HUDEP-2 (cell line): ENCODE measurements around the gene MAPK14.

Source experiments
- DNase-seq, 76 experiments: peaks; one replicate each; lab custom pipeline; 2025; ENCODE audit not compliant: unreplicated experiment in 76 of 76; lab: John Stamatoyannopoulos, UW

Gene MAPK14

DNA sequence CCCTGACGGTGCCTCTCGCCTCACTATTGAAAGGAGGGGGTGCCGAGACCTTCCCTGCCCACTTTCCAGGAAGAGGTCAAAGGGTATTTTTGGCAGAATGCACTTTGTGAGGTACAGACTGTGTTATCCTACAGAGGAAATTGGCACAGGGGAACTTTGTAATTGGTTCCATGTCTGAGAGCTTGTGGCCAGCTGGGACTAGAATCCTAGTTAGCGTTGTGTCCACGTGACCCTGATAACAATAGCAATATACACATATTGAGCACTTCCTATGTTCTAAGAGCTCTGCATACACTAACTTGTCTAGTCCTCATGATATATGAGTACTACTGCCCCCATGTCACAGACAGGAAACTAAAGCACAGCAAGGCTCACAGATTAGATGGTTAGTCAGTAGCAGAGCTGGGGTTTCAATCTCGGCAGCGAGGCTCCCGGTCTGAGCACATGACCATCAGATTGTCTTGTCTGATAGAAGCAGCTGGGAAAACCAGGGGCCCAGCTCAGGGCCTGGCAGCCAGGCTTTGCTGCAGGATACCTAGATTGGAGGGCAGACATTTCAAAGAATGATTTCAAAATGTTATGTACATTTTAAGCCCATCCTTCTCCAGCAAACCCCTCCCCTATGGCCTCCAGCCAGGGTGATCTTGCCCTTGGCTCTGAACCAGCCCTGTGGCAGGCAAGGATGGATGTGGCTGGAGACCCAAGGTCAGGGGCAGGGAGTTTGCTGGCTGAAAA is 104.1 kb downstream of the MAPK14 start:
- peak in 48 of 76 experiments; percentile 16 to 82 (median 45) for DNase-seq

DNA sequence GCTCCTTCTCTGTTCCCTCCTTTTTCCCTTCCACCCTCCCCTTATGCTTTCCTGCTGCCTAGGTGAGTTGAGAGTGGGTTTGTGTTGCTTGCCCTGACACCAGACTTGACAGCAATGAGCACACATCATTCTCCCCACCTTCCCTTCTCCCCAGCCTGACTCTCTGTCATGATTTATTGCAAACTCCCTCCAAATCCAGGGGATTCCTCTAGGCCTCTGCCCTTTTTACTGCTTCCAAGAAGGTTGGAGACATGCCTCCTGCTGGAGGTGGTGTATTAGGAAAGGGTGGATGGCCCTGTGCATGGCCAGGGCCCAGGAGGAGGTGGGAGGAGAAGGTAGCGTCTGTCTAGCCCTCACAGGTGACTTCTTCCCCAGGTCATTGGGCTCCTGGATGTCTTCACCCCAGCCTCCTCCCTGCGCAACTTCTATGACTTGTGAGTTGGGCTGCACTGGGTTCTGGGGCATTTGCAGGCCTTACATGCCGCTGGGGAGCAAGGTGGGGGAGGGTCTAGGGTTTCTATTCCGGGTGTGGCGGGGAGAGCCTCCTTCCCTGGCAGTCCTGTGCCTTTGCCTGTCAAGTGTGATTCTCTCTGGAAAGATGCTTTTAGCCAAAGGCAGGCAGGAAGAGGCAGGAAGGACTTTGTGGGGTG is 104.8 kb downstream of the MAPK14 start:
- DNase-seq, result no peak

DNA sequence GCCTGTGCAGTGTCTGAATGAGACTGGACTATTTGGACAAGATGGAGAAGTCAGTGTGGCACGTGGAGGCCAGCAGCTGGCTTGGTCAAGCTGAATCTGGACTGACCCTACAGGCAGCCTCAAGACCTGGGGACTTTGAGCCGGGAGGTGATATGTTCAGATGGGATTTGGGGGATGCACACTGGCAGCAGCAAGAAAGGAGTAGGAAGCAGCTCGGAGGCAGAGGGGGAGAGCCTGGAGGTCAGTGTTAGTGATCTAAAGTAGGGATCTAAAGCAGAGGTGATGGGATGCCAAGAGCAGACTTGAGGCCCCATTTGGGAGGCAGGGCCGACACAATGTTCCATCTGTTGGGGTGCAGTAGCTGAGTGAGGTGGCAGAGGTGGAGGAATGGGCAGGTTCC is 105.5 kb downstream of the MAPK14 start:
- DNase-seq, result no peak

DNA sequence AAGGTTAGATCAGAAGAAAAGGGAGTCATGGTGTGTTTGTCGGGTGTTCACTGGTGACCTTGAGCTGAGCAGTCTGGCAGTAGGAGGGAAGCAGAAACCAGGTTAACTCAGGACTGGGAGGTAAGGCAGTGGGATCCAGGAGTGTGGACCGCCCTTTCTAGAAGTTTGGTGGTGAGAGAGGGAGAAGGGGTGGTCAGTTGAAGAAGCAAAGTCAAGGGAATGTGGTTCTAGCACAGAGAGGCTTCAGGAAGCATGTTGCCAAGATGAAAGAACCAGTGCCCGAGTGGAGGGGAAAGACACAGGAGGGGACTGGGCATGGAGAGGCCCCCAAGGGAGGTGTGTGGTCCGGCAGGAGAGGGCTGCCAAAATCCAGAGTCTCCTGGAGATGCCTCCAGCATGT is 106.3 kb downstream of the MAPK14 start:
- no peak for DNase-seq

DNA sequence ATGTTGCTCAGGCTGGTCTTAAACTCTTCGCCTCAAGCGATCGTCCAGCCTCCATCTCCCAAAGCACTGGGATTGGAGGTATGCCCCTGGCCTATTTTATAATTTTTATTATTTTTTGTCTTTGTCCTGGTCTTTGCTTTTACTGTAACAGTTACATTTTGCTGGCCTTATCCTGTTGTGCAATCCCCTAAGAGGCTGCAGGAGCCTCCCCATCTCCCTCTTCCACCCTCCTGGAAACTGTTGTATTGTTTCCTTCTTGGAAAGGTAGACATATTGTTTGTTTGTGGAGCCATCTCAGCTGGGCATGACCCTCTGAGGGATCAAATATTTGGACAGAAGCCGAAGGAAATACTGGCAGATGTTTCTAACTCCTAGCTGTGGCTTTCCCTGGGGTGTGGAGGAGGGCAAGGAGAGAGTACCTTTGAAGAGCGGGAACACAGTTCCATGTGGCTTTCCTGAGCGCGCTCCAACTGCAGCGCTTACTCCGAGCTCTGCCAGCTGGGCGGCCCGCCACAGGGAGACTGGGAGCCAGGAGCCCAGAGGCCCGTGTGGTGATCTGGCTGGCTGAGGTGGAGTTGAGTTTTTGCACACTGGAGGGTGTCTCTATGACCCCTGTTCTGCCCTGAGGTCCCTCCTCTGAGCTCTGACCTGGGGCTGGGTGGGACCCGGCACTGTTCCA is 107.6 kb downstream of the MAPK14 start:
- DNase-seq, result no peak

DNA sequence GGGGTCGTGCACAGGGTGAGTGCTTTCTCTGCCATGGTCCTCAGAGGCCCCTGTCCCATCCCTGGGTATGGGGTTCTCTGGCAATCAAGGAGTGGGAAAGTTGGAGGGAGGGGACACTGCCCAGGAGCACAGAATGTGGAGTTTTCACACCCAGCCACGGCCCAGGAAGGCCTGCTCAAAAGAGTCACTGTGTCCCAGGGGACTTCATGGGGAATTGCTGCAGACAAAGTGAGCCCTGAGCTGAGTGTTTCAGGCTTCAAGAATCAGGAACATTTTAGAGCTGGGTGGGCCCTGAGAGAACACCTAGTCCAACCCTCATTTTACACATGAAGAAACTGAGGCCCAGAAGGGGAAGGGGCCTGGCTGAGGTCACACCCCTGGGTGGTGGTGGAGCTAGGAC is 108.4 kb downstream of the MAPK14 start:
- DNase-seq, result no peak

DNA sequence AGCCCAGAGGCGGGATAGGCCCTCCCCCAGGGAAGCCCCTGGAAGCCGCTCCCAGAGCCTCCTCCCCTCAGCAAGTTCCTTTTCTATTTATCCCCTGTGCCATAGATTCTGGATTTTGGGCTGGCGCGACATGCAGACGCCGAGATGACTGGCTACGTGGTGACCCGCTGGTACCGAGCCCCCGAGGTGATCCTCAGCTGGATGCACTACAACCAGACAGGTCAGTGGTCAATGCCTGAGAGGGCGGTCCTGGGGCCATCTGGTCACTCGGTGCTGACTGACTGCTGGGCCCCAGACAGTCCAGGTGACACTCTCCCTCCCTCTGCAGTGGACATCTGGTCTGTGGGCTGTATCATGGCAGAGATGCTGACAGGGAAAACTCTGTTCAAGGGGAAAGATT is 108.9 kb downstream of the MAPK14 start:
- DNase-seq, result no peak

DNA sequence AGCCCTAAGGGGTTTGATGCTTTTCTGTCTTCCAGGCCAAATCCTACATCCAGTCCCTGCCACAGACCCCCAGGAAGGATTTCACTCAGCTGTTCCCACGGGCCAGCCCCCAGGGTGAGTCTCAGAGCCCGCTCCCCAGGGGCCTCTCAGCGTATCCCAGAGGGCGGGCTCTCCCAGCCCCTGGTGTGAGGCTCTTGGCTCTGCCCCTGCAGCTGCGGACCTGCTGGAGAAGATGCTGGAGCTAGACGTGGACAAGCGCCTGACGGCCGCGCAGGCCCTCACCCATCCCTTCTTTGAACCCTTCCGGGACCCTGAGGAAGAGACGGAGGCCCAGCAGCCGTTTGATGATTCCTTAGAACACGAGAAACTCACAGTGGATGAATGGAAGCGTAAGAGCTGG is 111.1 kb downstream of the MAPK14 start:
- no peak for DNase-seq

DNA sequence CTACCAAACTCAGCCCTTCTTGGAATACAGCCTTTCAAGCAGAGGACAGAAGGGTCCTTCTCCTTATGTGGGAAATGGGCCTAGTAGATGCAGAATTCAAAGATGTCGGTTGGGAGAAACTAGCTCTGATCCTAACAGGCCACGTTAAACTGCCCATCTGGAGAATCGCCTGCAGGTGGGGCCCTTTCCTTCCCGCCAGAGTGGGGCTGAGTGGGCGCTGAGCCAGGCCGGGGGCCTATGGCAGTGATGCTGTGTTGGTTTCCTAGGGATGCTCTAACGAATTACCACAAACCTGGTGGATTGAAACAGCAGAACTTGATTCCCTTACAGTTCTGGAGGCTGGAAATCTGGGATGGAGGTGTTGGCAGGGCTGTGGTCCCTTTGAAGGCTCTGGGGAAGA is 111.8 kb downstream of the MAPK14 start:
- DNase-seq, result peak in 10 of 76 experiments; percentile 14 to 35 (median 18)

DNA sequence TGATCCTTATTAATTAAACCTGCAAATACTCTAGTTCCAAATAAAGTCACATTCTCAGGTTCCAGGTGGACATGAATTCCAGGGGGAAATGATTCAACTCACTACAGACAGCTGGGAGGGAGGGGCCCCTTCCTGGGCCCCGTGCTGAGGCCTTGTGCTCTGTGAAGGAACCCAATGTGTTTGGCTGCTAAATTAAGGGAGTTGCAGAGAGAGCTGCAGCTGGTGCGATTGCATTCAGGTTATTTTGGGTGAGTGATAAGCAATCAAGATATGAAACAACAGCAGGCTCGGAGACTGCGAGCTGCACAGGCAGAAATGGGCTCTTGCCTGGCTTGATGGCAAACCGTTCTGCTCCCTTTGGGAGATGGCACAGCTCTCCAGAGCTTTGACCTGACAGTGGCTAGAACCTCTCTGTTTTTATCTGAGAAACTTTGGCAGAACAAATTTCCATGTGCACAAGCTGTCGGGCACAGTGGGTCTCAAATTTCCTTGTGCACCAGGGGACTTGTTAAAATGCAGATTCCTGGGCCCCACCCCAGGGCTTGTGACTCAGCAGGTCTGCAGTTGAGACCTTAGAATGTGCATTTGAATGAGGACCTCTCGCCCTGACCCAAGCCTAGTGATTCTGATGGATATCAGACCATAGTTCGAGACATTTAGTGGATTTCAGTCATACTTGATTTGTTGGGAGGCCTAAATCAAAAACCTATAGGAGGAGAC is 112.5 kb downstream of the MAPK14 start:
- no peak for DNase-seq

DNA sequence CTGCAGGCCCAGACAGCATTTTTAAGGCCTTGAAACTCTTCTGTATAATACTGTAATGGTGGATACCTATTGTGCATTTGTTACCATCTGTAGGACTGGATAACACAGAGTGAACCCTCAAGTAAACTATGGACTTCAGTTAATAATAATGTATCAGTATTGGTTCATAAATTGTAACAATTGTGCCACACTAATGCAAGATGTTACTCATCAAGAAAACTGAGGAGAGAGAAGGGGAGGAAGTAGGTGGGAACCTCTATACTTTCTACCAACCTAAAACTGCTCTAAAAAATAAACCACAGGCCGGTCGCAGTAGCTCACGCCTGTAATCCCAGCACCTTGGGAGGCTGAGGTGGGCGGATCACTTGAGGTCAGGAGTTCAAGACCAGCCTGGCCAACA is 113.5 kb downstream of the MAPK14 start:
- DNase-seq, result no peak

DNA sequence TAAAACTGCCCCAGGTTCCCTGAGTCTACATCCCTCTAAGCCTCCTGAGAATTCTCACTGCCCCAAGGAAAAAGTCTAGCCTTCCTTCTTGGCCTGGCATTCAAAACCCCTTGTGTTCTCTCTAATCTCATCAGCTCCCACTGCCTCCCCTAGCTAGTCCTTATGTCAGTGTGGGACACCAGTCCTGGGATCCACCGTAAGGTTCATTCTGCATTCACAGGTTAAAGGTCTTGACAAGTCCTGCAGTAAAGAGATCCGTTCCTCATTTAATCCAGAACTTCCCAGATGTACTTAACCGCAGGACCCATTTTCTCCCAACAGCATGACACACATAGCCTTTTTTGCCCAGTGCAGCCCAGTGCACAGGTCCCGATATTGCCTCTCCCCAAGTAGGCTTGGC is 114.4 kb downstream of the MAPK14 start:
- DNase-seq, result no peak

DNA sequence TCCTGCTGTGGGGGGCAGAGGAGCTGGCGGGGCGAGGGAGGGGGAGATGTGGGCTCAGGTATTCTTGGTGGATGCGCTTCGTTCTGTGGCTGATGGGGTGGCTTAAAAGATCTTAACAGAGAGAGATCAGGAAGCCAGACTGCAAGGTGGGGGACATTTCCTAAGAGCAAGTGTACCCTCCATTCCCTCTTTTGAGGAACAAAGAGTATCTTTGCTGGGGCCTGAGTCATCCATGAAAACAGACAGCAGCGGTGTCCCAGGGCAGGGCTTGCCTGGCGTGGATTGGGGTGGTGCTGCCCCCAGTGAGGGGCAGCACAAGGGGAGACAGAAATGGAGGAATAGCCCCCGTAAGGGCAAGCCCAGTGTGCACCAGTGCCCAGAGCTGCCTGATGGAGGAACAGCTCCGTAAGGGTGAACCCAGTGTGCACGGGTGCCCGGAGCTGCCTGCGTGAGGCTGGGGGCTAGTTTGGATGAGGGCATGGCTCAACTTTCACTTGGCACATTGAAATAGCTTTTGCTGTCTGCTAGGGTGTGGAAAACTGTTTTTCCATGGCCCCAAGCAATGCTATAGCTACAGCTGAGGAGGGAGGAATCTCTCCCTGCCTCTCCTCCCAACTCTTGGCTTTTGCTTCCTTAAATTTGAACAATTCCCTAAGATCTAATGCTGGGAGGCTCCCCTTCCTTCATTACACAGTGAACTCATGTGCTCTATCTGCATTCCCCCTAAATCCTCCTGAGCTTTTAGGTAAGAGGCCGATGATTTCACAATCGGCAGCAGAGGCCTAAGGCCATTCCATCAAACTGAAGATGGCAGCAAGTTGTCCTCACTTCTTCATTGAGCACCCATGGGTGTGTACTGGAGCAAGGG is 115.6 kb downstream of the MAPK14 start:
- DNase-seq, result no peak

DNA sequence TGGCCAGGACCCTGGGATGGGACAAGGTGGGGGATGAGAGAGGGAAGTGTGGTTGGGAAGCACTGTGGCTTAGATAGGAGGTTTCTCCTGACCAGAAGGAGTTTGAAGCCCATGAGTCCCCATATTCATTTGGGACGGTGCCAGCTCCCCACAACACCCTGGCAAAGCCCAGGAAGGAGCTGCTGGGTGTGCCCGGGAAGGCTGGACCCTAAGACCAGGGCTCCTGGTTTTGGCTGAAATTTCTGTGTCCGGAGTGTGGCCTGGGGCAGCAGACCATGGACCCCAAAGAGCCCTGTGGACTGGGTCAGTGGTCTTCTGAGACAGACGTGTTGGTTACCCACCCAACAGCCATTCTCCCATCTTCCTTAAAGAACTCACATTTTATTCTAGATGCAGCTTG is 117.9 kb downstream of the MAPK14 start:
- DNase-seq, result no peak

DNA sequence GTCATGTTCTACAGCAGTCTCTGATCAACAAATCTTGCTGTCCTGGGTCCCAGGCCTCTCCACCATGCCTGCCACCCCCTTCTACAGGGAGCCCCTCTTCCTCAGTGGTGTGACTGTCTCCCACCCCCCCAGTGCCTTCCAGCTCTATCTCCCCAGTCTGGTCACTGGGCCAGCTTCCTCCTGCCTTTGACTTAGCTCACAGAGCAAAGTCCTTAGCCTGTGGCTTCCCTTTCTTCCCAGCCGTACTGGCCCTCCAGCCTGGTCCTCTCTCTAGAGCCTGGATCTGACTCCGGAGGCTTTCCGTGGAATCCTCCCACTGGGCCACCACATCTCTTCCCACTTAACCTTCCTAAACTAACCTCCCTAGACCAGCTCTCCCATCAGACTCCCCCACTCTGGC is 119.7 kb downstream of the MAPK14 start:
- no peak for DNase-seq

DNA sequence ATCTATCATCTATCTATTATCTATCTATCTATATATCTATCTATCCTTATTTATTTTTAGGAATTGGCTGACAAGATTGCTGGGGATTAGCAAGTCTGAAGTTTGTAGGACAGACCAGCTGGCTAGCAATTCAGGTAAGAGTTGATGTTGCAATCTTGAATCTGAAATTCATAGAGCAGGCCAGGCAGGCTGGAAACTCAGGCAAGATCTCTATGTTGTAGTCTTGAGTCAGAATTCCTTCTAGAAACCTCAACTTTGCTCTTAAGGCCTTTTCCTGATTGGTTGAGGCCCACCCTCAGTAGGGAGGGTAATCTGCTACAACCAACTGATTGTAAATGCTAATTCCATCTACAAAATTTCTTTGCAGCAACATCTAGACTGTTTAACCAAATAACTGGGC is 121.9 kb downstream of the MAPK14 start:
- DNase-seq, result no peak

DNA sequence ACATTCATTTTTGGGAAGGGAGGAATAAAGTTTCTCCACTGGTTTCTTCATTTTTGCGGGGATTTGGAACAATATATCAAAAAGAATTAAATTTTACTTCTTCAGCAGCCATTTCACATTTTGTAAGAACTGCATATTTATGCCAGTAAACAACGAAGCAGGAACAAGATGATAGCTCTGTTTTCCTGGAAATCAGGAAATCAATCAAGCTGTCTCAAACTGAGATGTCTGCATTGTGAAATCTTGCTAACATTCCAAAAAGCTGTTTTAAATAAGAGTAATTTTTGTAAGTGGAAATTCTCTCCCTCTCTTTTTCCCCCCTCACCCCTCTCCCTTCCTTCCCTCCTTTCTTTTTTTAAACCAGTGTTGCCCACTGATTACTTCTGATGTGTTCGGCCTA is 122.7 kb downstream of the MAPK14 start:
- DNase-seq, result no peak

DNA sequence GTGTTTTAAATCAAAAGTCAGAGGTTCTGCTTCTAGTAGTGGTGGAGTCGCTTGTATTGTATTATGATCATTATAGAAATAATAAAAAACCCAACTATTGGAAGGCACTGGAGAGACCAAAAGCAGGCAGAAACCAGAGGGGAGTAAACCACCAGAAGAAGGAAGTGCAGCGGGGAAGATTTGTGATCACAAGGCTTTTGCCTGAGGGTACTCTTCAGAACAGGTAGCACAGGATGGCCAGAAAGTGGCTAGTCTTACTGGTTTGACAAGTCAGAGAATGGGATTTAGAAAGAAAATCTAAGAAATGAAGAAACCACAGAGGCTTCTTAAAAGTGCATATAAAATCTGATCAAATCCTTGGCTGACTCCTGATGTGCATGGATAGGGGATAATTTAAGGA is 126.7 kb downstream of the MAPK14 start:
- no peak for DNase-seq

DNA sequence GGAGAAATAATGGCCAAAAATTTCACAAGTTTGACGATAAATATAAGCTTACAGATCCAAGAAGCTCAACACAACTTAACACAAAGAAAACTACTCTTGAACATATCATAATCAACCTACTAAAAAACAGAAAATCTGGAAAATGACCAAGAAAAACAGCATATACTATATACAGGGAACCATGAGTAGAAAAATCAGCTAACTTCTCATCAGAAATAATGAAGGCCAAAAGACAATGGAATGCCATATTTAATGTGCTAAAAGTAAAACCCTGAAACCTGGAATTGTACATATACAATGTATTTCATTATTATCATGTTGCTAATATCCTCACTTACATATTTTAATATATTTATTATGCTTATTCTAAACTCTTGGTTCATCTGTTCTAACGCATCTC is 128.1 kb downstream of the MAPK14 start:
- DNase-seq, result no peak

DNA sequence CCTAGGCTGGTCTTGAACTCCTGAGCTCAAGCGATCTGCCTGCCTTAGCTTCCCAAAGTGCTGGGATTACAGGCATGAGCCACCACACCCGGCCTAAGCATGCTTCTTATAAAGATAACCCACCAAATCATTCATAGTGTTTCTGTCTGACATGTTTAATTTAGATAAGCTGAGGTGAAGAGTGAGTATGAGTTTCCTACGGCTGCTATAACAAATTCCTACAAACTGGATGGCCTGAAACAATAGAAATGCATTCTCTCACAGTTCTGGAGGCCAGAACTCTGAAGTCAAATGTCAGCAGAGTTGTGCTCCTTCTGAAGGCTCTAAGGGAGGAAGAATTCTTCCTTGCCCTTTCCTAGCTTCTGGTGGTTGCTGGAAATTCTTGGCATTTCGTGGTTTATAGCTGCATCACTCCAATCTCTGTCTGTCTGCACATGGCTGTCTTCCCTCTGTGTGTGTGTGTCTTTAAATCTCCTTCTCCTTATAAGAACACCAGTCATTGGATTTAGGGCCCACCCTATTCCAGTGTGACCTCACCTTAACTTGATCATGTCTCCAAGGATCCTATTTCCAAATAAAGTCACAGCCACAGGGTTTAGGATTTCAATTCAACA is 132.6 kb downstream of the MAPK14 start:
- no peak for DNase-seq
